GM12892 (cell line): ENCODE data around the gene THEM4.

ENCODE experiments used
- POLR2A ChIP-seq: IDR thresholded peaks from 2 replicates; pipeline ENCODE4 v1.6.1; 2011; ENCODE audit warnings: low read depth, low read length, control low read depth
- POLR2AphosphoS5 ChIP-seq: IDR thresholded peaks from 2 replicates; pipeline ENCODE4 v1.6.1; 2011; ENCODE audit warnings: low read depth, low read length, control low read depth
- TAF1 ChIP-seq: IDR thresholded peaks from 2 replicates; pipeline ENCODE4 v1.6.1; 2011; ENCODE audit warnings: low read depth, mild to moderate bottlenecking, control low read depth, low read length, borderline replicate concordance

GRCh38 chr1:151831605-151832004, 77.7 kb downstream of the THEM4 start, which contains the start of gene RORC:
- TF ChIP-seq POLR2A, result no peak
- TF ChIP-seq POLR2AphosphoS5, result no peak
- TF ChIP-seq TAF1, result no peak
